Panc1 (cell line): ENCODE results near the gene SSNA1. TPM values are rescaled to one million over a fixed set of nuclear protein-coding genes. Genes with fewer than 3 reads are reported as not detected.

Source experiments
- ATAC-seq: fragments of 200-7000 bp; cut with Tn5 transposase; 2 replicates; pipeline ENCODE4 v1.9.1; 2020; ENCODE audit warnings: mild to moderate bottlenecking, moderate library complexity
- BruUV-seq: library from RNA; stranded (reverse); fragments of 400-500 nt; replicated peaks from 2 replicates; lab custom pipeline; 2021; lab: Mats Ljungman, UMichigan
- CTCF ChIA-PET: fragments of 300-600 bp; sonication (Branson Sonifier 250); formaldehyde crosslinking; loops from one replicate; lab custom pipeline; 2022; ENCODE audit warnings: antibody characterized with exemption; lab: Charles Lee
- POLR2A ChIA-PET: fragments of 300-600 bp; sonication (Branson Sonifier 250); formaldehyde crosslinking; loops from one replicate; lab custom pipeline; 2022; ENCODE audit warnings: antibody characterized with exemption; lab: Charles Lee
- DNase-seq: peaks from one replicate; pipeline ENCODE4 v3.0.0-alpha.2; 2010; ENCODE audit warnings: low read depth, low spot score
- H3K27ac ChIP-seq: 2 replicates; pipeline ENCODE4 v1.5.1; 2011; ENCODE audit warnings: mild to moderate bottlenecking, low read length, inconsistent platforms
- H3K27me3 ChIP-seq: fragments of 200-500 bp; sonication (Bioruptor generic); 2 replicates; pipeline ENCODE4 v1.6.0; 2014; ENCODE audit warnings: low read length, inconsistent platforms; ENCODE audit not compliant: control insufficient read depth, insufficient read depth
- H3K36me3 ChIP-seq: fragments of 200-500 bp; sonication (Bioruptor generic); 2 replicates; pipeline ENCODE4 v1.5.1; 2014; ENCODE audit warnings: inconsistent platforms, mild to moderate bottlenecking, low read length, moderate library complexity; ENCODE audit not compliant: control insufficient read depth, insufficient read depth
- H3K4me1 ChIP-seq: 2 replicates; pipeline ENCODE4 v1.5.1; 2011; ENCODE audit warnings: inconsistent platforms, mild to moderate bottlenecking, low read length, moderate library complexity; ENCODE audit not compliant: control insufficient read depth, insufficient read depth
- H3K4me3 ChIP-seq, 2 experiments: 2 replicates each; pipeline ENCODE4 v1.5.1; 2011 to 2012; ENCODE audit warnings: low read depth in 2 of 2, low read length in 2 of 2, mild to moderate bottlenecking in 2 of 2, inconsistent platforms in 1 of 2, moderate library complexity in 1 of 2
- H3K9me3 ChIP-seq: fragments of 200-500 bp; sonication (Bioruptor generic); 2 replicates; pipeline ENCODE4 v1.5.1; 2014; ENCODE audit warnings: low read depth, mild to moderate bottlenecking, inconsistent platforms, low read length, moderate library complexity; ENCODE audit not compliant: control insufficient read depth, insufficient read depth
- CTCF ChIP-seq: fragments of 450-650 bp; IDR thresholded peaks from 2 replicates; pipeline ENCODE4 v1.5.1; 2017; ENCODE audit warnings: mild to moderate bottlenecking
- POLR2AphosphoS5 ChIP-seq: IDR thresholded peaks from 2 replicates; pipeline ENCODE4 v1.6.1; 2012; ENCODE audit warnings: mild to moderate bottlenecking, low read depth, low read length, moderate library complexity
- REST ChIP-seq, 2 experiments: IDR thresholded peaks; 2 replicates each; pipeline ENCODE4 v1.6.1; 2011 to 2012; ENCODE audit warnings: low read depth in 2 of 2, control low read depth in 1 of 2, low read length in 1 of 2, mild to moderate bottlenecking in 1 of 2, moderate library complexity in 1 of 2; ENCODE audit not compliant: insufficient read depth in 1 of 2
- SIN3A ChIP-seq: IDR thresholded peaks from 2 replicates; pipeline ENCODE4 v1.6.1; 2012; ENCODE audit warnings: low read depth, mild to moderate bottlenecking, low read length, moderate library complexity, borderline replicate concordance; ENCODE audit not compliant: insufficient read depth
- TCF7L2 ChIP-seq: IDR thresholded peaks from 2 replicates; pipeline ENCODE4 v1.6.1; 2011; ENCODE audit warnings: mild to moderate bottlenecking, low read depth, low read length, inconsistent platforms
- in situ Hi-C: cut with HindIII; loops from 2 replicates; pipeline ENCODE4 v1.10.0; 2016; ENCODE audit warnings: low sequenced_read_pairs, low pct_unique_long_range_greater_than_20kb
- intact Hi-C: fragments of 100-400 bp; cut with micrococcal nuclease; formaldehyde crosslinking; loops from one replicate; pipeline ENCODE4 v1.10.0; 2022; ENCODE audit not compliant: unreplicated experiment
- total RNA-seq: library from RNA; stranded (reverse); gene quantifications from one replicate; pipeline ENCODE4 v1.2.1, GENCODE V29; 2021; ENCODE audit not compliant: unreplicated experiment

SSNA1 gene
- total RNA-seq, 1 experiment from 2014 or later, result 86.9 TPM

GRCh38 chr9:137218754-137219271 is 30.3 kb downstream of the SSNA1 start:
- Histone ChIP-seq H3K4me3 (peak overlapping the region; percentile 33 to 48; a peak in 2 of 4 replicates), H3K4me1 (peaks cover 26% of the 10 kb centered on the region), H3K27me3 (no peaks in the 10 kb centered on the region), H3K27ac (peak overlapping the region; percentile 86), H3K36me3 (peaks cover 2% of the 10 kb centered on the region; the same call in 1 of the 2 replicates), H3K9me3 (no peaks in the 10 kb centered on the region)
- TF ChIP-seq REST (IDR thresholded peaks at IDR 0.05; ENCODE audit: insufficient read depth in 1 of 2, low read depth in 2 of 2, low read length in 1 of 2), result no peak
- TF ChIP-seq POLR2AphosphoS5, result peak; percentile 37; the same call in 1 of the 2 replicates
- no peak for TF ChIP-seq SIN3A
- peak; percentile 48; the same call in 1 of the 2 replicates for TF ChIP-seq TCF7L2
- intact Hi-C loops (no loop called here), in situ Hi-C loops (no loop called here)
- POLR2A ChIA-PET, result no interaction called here
- ATAC-seq (peak; percentile 42), DNase-seq (no peak)
- no TSS peak for BruUV-seq
- CTCF ChIA-PET, result interaction anchor here (1.5 kb wide), 1 partner anchor 15 kb away, joined by 12 read pairs; no protein-coding TSS in a partner anchor

- no peak overlapping the region for H3K4me3 ChIP-seq
- POLR2A ChIA-PET, result no interaction called here
- CTCF ChIA-PET, result interaction anchor here (1.5 kb wide), 1 partner anchor 16 kb away, joined by 12 read pairs; no protein-coding TSS in a partner anchor
- peaks cover 2% of the 10 kb centered on the region; the same call in 1 of the 2 replicates for H3K36me3 ChIP-seq
- no TSS peak for BruUV-seq
- H3K4me1 ChIP-seq, result peaks cover 29% of the 10 kb centered on the region
- TF ChIP-seq REST (IDR thresholded peaks at IDR 0.05; ENCODE audit: insufficient read depth in 1 of 2, low read depth in 2 of 2, low read length in 1 of 2) (no peak), CTCF (no peak), SIN3A (no peak), POLR2AphosphoS5 (no peak), TCF7L2 (no peak)
- ATAC-seq (no peak), DNase-seq (no peak)
- intact Hi-C loops (no loop called here), in situ Hi-C loops (no loop called here)
- H3K27ac ChIP-seq, result no peak overlapping the region
- no peaks in the 10 kb centered on the region for H3K9me3 ChIP-seq
- H3K27me3 ChIP-seq, result no peaks in the 10 kb centered on the region
These were observed 31.4 kb downstream of the SSNA1 start for GRCh38 chr9:137219757-137220316.
